DOHH2 (cell line): ENCODE results near the gene GNAT3.

Experiments used
- H3F3A ChIP-seq: fragments of 200-600 bp; sonication (generic), shearing (Covaris generic); 2 replicates; pipeline ENCODE4 v1.6.0; 2016; ENCODE audit warnings: antibody characterized with exemption, mild to moderate bottlenecking; ENCODE audit not compliant: control insufficient read depth, insufficient read depth
- H3K27ac ChIP-seq: fragments of 200-600 bp; sonication (generic); 2 replicates; pipeline ENCODE4 v1.5.1; 2014; ENCODE audit warnings: low read depth, mild to moderate bottlenecking, low read length, moderate library complexity
- H3K27me3 ChIP-seq: fragments of 200-600 bp; sonication (generic); 2 replicates; pipeline ENCODE4 v1.6.1; 2014; ENCODE audit warnings: mild to moderate bottlenecking, low read length, mixed read lengths; ENCODE audit not compliant: control insufficient read depth
- H3K36me3 ChIP-seq: fragments of 200-600 bp; sonication (generic); 2 replicates; pipeline ENCODE4 v1.6.1; 2014; ENCODE audit warnings: mild to moderate bottlenecking, low read length, moderate library complexity, mixed read lengths; ENCODE audit not compliant: control insufficient read depth
- H3K4me1 ChIP-seq: fragments of 200-600 bp; sonication (generic); 2 replicates; pipeline ENCODE4 v1.6.1; 2014; ENCODE audit warnings: mild to moderate bottlenecking, low read length, mixed read lengths; ENCODE audit not compliant: control insufficient read depth
- H3K4me2 ChIP-seq: fragments of 200-600 bp; sonication (generic); 2 replicates; pipeline ENCODE4 v1.6.0; 2014; ENCODE audit warnings: mild to moderate bottlenecking, low read length, moderate library complexity
- H3K4me3 ChIP-seq: fragments of 200-600 bp; sonication (generic); 2 replicates; pipeline ENCODE4 v1.5.1; 2014; ENCODE audit warnings: mild to moderate bottlenecking, low read length, mixed read lengths
- H3K79me2 ChIP-seq: fragments of 200-600 bp; sonication (generic); 2 replicates; pipeline ENCODE4 v1.6.1; 2014; ENCODE audit warnings: mild to moderate bottlenecking, low read length, mixed read lengths; ENCODE audit not compliant: control insufficient read depth
- H3K9me2 ChIP-seq: fragments of 200-600 bp; sonication (generic); replicated peaks from 2 replicates; pipeline ENCODE4 v1.6.1; 2014; ENCODE audit warnings: mild to moderate bottlenecking, low read length, mixed read lengths; ENCODE audit not compliant: control insufficient read depth
- H3K9me3 ChIP-seq: fragments of 200-600 bp; sonication (generic); 2 replicates; pipeline ENCODE4 v1.6.1; 2014; ENCODE audit warnings: antibody characterized with exemption, low read length, mixed read lengths; ENCODE audit not compliant: control insufficient read depth, insufficient read depth
- H4K20me1 ChIP-seq: fragments of 200-600 bp; sonication (generic); 2 replicates; pipeline ENCODE4 v1.6.0; 2014; ENCODE audit warnings: low read depth, mild to moderate bottlenecking, antibody characterized with exemption, low read length, moderate library complexity; ENCODE audit not compliant: control insufficient read depth, insufficient read depth
- CTCF ChIP-seq: fragments of 200-600 bp; sonication (generic); IDR thresholded peaks from one replicate; pipeline ENCODE4 v1.5.1; 2014; ENCODE audit warnings: antibody characterized with exemption, mild to moderate bottlenecking, low read depth, low read length; ENCODE audit not compliant: poor library complexity, severe bottlenecking
- EZH2phosphoT487 ChIP-seq: fragments of 200-600 bp; sonication (generic); IDR thresholded peaks from 2 replicates; pipeline ENCODE4 v1.6.1; 2017; ENCODE audit warnings: borderline replicate concordance, mild to moderate bottlenecking, antibody characterized with exemption, low read length, moderate library complexity, mixed read lengths

GNAT3 gene

GRCh38 chr7:80498481-80499349, 13.1 kb downstream of the GNAT3 start:
- TF ChIP-seq CTCF (no peak), EZH2phosphoT487 (no peak)

DNA sequence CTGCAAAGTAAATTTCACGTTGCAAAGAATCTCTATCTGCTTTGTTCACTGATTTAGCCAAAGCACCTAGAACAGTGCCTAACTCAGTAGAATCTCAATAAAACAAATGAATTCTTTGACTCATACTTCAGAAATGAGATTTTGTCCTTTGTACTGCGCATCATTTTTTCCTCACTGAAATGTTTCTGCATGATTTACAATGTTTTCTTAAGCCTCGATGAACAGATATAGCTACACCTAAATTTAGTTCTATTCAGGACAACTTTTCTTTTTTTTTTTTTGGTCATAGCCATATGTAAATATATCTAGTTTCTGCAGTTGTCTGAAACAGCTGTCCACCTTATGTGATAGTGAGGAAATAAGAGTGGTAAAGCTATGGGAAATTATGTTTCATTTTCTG, 15.3 kb downstream of the GNAT3 start:
- Histone ChIP-seq H3K9me2 (no peaks in the 10 kb centered on the region), H3K36me3 (no peaks in the 10 kb centered on the region), H3K27me3 (no peaks in the 10 kb centered on the region), H3K79me2 (no peaks in the 10 kb centered on the region), H3F3A (no peaks in the 10 kb centered on the region), H3K27ac (no peak overlapping the region), H4K20me1 (no peaks in the 10 kb centered on the region), H3K4me3 (no peak overlapping the region), H3K4me2 (no peak overlapping the region), H3K9me3 (no peaks in the 10 kb centered on the region), H3K4me1 (no peaks in the 10 kb centered on the region)
- no peak for TF ChIP-seq CTCF

More at GRCh38 chr7:80498481-80499349, 13.1 kb downstream of the GNAT3 start:
- no peaks in the 10 kb centered on the region for H3F3A ChIP-seq
- H3K4me2 ChIP-seq = no peak overlapping the region
- no peaks in the 10 kb centered on the region for H4K20me1 ChIP-seq
- H3K9me3 ChIP-seq = no peaks in the 10 kb centered on the region
- H3K27ac ChIP-seq = no peak overlapping the region
- no peaks in the 10 kb centered on the region for H3K27me3 ChIP-seq
- H3K79me2 ChIP-seq = no peaks in the 10 kb centered on the region
- no peaks in the 10 kb centered on the region for H3K4me1 ChIP-seq
- no peak overlapping the region for H3K4me3 ChIP-seq
- H3K36me3 ChIP-seq = no peaks in the 10 kb centered on the region
- no peaks in the 10 kb centered on the region for H3K9me2 ChIP-seq

DNA sequence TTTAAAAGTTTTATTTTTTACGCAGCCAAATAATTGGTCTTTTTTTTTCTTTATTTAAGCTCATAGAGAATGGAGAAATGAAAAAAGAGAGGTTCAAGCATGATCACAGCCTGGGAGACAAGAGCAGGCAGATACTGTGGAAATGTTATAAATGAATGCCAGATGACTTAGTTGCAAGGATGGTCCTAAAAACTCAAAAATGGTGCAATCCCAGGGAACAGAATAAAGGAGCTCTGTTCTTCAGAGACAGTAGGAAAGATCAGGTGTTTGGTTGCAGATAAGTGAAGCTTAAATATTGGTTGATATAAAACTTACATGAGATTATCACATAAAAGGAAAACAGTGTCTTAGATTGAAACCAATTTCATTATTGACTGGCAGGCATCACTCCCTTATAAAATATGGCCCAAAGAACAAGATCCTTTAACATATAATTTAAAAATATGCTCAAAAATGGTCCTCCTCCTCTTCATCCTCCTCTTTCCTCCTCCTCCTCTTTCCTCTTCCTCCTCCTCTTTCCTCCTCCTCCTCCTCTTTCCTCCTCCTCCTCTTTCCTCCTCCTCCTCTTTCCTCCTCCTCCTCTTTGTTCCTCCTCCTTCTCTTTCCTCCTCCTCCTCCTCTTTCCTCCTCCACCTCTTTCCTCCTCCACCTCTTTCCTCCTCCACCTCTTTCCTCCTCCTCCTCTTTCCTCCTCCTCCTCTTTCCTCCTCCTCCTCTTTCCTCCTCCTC, 18.6 kb downstream of the GNAT3 start:
- H3K4me1 ChIP-seq = no peaks in the 10 kb centered on the region
- H3K4me2 ChIP-seq = no peak overlapping the region
- H3K27ac ChIP-seq = no peak overlapping the region
- H3K79me2 ChIP-seq = no peaks in the 10 kb centered on the region
- no peaks in the 10 kb centered on the region for H3F3A ChIP-seq
- no peaks in the 10 kb centered on the region for H4K20me1 ChIP-seq
- TF ChIP-seq EZH2phosphoT487 = no peak
- no peaks in the 10 kb centered on the region for H3K9me2 ChIP-seq
- H3K27me3 ChIP-seq = no peaks in the 10 kb centered on the region
- H3K36me3 ChIP-seq = no peaks in the 10 kb centered on the region
- no peak overlapping the region for H3K4me3 ChIP-seq
- H3K9me3 ChIP-seq = no peaks in the 10 kb centered on the region

GRCh38 chr7:80491462-80491861, 20.4 kb downstream of the GNAT3 start:
- Histone ChIP-seq H3K9me2 (no peaks in the 10 kb centered on the region), H3K27me3 (no peaks in the 10 kb centered on the region), H3K4me1 (no peaks in the 10 kb centered on the region), H3K4me2 (no peak overlapping the region), H3K36me3 (no peaks in the 10 kb centered on the region), H4K20me1 (no peaks in the 10 kb centered on the region), H3K4me3 (no peak overlapping the region), H3K9me3 (no peaks in the 10 kb centered on the region), H3F3A (no peaks in the 10 kb centered on the region), H3K27ac (no peak overlapping the region), H3K79me2 (no peaks in the 10 kb centered on the region)
- TF ChIP-seq CTCF = no peak
- TF ChIP-seq EZH2phosphoT487 = no peak
